Measurements from ENCODE around the gene PDCD4.

The PDCD4 gene

DNA sequence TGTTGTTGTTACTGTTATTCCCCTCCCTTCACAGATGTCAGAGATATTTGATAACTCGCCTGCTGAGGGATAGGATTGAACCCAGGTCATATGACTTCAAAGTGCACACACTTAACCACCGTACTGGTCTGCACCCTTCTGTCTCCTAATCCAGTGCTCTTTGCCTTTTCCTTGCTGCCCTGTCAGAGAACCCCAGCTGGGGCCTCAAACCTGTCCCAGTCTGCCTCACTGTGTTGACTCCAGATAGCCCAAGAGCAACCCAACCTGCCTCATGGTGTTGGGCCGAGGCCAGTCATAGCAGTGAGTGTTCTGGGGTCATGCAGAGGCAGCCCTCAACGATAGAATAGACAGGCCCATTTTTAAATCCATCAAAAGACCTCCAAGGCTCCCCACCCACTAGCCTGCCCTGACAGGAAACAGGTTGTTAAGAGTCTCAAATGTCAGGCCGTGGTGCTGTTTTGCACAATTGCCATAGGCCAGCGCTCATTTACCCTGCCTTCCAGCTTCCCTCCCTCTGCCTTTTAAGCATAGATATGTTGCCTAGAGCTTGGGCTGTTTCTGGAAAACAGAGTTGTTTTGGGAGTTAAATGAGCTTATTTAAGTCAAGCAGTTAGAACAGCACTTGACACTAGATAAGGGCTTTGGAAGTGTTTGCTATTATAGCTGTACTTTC is 37.0 kb upstream of the PDCD4 start:
- no peak overlapping the region for H3K4me3 ChIP-seq (ENCODE audit: low read depth, low read length)
- TF ChIP-seq, protein P1, sequence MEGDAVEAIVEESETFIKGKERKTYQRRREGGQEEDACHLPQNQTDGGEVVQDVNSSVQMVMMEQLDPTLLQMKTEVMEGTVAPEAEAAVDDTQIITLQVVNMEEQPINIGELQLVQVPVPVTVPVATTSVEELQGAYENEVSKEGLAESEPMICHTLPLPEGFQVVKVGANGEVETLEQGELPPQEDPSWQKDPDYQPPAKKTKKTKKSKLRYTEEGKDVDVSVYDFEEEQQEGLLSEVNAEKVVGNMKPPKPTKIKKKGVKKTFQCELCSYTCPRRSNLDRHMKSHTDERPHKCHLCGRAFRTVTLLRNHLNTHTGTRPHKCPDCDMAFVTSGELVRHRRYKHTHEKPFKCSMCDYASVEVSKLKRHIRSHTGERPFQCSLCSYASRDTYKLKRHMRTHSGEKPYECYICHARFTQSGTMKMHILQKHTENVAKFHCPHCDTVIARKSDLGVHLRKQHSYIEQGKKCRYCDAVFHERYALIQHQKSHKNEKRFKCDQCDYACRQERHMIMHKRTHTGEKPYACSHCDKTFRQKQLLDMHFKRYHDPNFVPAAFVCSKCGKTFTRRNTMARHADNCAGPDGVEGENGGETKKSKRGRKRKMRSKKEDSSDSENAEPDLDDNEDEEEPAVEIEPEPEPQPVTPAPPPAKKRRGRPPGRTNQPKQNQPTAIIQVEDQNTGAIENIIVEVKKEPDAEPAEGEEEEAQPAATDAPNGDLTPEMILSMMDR (IDR thresholded peaks at IDR 0.05; ENCODE audit: control insufficient read depth, extremely low read depth, insufficient read depth), result no peak
- no peak for DNase-seq (ENCODE audit: low read depth)

DNA sequence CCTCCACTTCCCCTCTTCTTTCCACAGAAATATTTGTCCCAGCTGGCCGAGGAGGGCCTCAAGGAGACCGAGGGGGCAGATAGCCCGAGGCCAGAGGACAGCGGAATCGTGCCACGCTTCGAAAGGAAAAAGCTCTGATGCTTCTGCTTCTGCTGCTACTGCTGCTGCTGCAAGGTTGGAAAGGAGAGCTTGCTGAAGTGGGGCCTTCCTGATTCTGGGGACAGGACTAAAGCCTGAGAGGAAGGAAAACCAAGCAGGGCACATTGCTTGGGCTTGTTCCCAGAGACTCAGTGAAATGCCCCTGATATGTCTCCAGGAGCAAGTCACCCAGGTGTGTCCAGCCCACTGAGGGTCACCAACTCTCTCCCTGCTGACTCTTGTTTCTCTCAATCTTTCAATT is 35.9 kb upstream of the PDCD4 start:
- no peak overlapping the region for H3K4me3 ChIP-seq (ENCODE audit: low read depth, low read length)
- DNase-seq (ENCODE audit: low read depth), result no peak
- TF ChIP-seq, protein P1 (IDR thresholded peaks at IDR 0.05; ENCODE audit: control insufficient read depth, extremely low read depth, insufficient read depth), result no peak

DNA sequence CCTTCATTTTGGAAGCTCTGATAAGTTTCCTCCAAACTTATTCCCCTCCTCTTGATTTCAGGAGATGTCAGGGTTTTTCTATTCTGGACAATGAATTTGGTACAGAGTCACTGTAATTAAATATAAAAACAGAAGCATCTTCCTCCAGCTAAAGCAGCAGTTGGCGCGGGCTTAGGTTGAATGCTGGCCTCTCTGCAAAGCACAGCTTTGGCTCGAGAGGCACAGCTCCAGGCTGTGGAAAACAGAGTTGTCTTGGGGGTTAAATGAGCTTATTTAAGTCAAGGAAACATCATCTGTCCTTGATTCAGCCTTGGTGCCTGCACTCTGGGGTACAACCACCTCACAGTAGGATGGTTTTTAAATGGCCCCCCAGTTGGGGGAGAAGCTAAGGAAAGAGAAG is 35.0 kb upstream of the PDCD4 start:
- DNase-seq (ENCODE audit: low read depth), result no peak
- no peak overlapping the region for H3K4me3 ChIP-seq (ENCODE audit: low read depth, low read length)
- TF ChIP-seq, protein P1 (IDR thresholded peaks at IDR 0.05; ENCODE audit: control insufficient read depth, extremely low read depth, insufficient read depth), result no peak

DNA sequence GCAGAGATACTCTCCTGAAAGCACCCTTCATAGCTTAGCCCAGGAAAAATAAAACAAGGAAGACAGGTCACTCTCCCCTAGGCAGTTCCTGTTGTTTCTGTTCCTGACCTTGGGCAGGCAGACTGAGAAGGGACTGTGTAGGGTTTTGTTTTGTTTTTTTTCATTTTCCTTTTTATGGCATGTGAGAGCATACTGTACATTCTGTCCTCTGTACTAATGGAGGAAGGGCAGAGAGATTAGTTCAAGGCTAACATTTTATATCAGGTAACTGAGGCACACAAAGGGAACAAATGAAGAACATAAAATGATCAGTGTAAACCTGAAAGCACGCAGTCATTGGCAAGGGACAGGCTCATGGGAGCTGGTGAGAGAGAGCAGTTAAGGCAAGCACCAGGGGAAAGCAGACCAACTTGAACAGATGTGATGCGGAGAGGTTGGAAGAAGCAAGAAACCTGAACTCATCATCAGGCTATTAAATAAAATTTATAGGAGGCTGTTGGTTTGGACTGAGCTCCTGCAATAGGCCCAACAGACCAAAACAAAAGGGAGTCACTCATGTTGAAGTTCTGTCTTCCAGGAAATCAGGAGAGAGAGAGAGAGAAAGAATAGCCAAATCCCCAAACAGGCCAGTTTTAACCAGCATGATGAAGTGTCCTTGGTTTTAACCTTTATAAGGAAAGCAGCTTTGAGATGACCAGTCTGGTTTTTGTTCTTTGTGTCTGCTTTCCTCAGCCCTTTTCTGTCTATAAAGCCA is 34.1 kb upstream of the PDCD4 start:
- TF ChIP-seq, protein P1 (IDR thresholded peaks at IDR 0.05; ENCODE audit: control insufficient read depth, extremely low read depth, insufficient read depth), result no peak
- no peak overlapping the region for H3K4me3 ChIP-seq (ENCODE audit: low read depth, low read length)
- no peak for DNase-seq (ENCODE audit: low read depth)

DNA sequence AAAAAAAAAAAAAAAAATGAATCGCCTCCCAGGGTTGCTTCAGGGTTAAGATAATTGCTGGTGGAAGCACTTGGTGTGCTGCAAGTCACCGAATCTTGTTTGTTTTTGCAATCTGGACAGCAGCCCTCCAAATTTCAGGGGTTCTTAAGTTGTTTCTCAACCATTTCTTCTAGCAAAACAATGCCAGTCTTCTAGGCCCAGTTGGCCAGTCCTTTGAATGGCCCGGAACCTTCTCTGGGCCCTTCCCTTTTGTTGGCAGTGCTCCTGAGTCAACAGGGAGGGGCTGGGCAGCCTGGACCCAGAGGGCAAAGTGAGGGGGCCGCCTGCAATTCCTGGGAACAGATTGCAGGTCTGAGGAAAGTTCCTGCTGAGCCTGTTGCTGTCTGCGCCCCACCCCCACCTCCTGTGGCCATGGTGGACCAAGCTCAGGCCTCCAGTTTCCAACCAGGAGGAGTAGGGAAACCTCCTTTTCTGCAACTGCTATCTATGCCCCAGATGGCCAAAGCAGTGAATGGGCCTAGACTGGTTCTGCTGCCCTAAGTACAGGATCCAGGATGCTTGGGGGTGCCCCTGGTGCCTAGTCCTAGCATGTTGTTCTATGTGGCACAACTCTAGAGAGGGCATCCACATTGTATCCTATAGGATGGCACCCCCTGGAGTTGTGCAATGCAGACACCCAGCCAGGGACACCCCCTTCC is 31.4 kb upstream of the PDCD4 start:
- TF ChIP-seq, protein P1 (IDR thresholded peaks at IDR 0.05; ENCODE audit: control insufficient read depth, extremely low read depth, insufficient read depth), result no peak
- H3K4me3 ChIP-seq (ENCODE audit: low read depth, low read length), result no peak overlapping the region
- DNase-seq (ENCODE audit: low read depth), result no peak

DNA sequence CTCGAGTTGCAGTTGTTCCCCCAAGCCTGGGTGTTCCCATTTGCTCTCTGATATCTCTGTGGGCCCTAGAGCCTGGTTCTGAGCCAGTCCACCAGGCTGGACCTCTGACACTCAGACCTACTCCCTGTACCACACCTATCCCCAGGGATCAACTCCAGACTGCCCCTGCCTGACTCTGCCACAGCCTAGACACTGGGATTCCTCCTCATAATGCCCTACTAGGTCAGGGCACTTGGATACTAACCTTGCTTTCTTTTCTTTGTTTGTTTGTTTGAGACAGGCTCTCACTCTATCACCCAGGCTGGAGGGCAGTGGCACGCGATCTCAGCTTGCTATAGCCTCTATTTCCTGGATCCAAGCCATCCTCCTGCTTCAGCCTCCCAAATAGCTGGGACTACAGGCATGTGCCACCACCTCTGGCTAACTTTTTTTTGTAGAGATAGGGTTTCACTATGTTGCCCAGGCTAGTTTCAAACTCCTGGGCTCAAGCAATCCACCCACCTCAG is 30.8 kb upstream of the PDCD4 start:
- DNase-seq (ENCODE audit: low read depth), result no peak
- no peak overlapping the region for H3K4me3 ChIP-seq (ENCODE audit: low read depth, low read length)
- TF ChIP-seq, protein P1 (IDR thresholded peaks at IDR 0.05; ENCODE audit: control insufficient read depth, extremely low read depth, insufficient read depth), result no peak
